ENCODE data around the gene CDH26. TPM values are rescaled to one million over a fixed set of nuclear protein-coding genes. Genes with fewer than 3 reads are reported as not detected.

CDH26 gene
- total and polyA plus RNA-seq, 4 donors = 0.99 to 5.0 (median 1.5) TPM

DNA sequence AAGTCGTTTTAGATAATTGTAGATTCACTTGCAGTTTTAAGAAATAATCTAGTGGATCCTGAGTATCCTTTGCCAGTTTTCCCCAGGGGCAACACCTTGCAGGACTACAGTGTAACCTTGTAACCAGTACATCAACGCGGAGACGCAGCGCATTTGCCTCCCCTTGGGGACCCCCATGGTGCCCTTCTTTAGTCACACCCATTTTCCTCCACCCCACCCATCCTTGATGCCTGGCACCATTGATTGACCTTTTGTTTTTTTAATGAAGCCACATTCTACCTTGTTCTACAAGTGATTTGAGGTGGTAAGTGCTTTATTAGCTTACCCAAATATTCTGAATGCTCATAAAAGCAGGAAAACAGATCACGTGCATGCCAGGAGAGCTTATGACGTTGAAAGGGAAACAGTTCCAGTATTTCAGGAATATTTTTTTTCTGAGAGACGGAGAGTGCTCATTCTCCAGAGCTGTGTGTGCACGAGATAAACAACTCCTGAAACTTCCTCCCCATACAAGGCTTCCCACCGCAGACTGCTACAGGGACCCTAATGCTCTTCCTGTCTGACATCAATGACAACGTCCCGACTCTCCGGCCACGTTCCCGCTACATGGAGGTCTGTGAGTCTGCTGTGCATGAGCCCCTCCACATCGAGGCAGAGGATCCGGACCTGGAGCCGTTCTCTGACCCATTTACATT, 35.7 kb downstream of the CDH26 start:
- H3K27ac ChIP-seq (ENCODE audit: low read depth, low read length) = no peak overlapping the region
- no peaks in the 10 kb centered on the region for H3K27me3 ChIP-seq (ENCODE audit: control insufficient read depth, insufficient read depth, low read length)
- H3K9me3 ChIP-seq (ENCODE audit: control insufficient read depth, insufficient read depth, low read length) = no peaks in the 10 kb centered on the region
- no peaks in the 10 kb centered on the region for H3K36me3 ChIP-seq (ENCODE audit: control insufficient read depth, insufficient read depth, low read length)
- DNase-seq (ENCODE audit: low read depth in 4 of 6, low spot score in 6 of 6) = no peak
- 43% methylated on average over 7 of the region's 18 CpGs for WGBS (ENCODE audit: insufficient coverage)
- H3K4me1 ChIP-seq (ENCODE audit: control insufficient read depth, insufficient read depth, low read length) = no peaks in the 10 kb centered on the region
- H3K4me3 ChIP-seq (ENCODE audit: low read depth, low read length) = no peak overlapping the region

DNA sequence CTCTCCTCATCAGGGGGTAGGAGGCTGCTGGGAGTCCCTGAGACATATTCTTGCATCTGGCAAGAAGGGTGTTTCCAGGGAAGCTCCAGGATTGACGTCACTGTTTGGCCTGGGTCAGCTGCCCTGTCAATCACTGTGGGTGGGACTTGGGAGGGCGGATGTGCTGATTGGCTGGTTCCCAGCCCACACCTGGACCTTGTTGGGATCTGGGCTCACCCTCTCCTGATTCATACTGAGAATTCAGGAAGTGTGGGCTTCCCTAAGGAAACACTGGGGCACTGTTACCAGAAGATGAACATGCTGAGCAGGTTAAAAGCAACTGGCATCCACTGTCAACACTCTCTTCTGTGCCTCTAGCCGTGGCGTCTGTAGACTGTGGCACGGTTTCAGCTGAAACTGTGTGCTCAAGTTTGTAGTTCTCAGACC, 36.5 kb downstream of the CDH26 start:
- H3K4me1 ChIP-seq (ENCODE audit: control insufficient read depth, insufficient read depth, low read length) = no peaks in the 10 kb centered on the region
- H3K9me3 ChIP-seq (ENCODE audit: control insufficient read depth, insufficient read depth, low read length) = no peaks in the 10 kb centered on the region
- H3K27ac ChIP-seq (ENCODE audit: low read depth, low read length) = no peak overlapping the region
- WGBS (ENCODE audit: insufficient coverage) = 62% methylated on average over 2 of the region's 5 CpGs
- H3K4me3 ChIP-seq (ENCODE audit: low read depth, low read length) = no peak overlapping the region
- no peaks in the 10 kb centered on the region for H3K36me3 ChIP-seq (ENCODE audit: control insufficient read depth, insufficient read depth, low read length)
- DNase-seq (ENCODE audit: low read depth in 4 of 6, low spot score in 6 of 6) = no peak
- H3K27me3 ChIP-seq (ENCODE audit: control insufficient read depth, insufficient read depth, low read length) = no peaks in the 10 kb centered on the region

DNA sequence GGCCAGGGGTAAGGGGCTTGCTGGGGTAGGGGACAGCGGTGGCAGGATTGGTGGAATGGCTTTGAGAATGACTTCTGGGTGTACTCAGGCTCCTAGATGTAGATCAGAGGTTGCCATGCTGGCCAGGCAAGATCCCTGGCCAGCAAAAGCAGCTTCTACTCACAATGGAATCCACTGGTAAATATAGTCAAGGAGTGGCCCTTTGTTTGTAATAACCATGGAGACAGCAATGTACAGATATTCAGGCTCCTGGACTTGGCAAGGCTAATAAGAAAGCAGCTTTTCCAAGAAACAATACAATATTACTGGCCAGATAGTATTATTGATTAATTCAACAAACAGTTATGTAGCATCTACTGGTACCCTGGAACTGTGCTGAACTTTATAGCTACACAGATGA, 37.9 kb downstream of the CDH26 start:
- Histone ChIP-seq H3K4me3 (ENCODE audit: low read depth, low read length) (no peak overlapping the region), H3K27ac (ENCODE audit: low read depth, low read length) (no peak overlapping the region), H3K36me3 (ENCODE audit: control insufficient read depth, insufficient read depth, low read length) (no peaks in the 10 kb centered on the region), H3K27me3 (ENCODE audit: control insufficient read depth, insufficient read depth, low read length) (no peaks in the 10 kb centered on the region), H3K9me3 (ENCODE audit: control insufficient read depth, insufficient read depth, low read length) (no peaks in the 10 kb centered on the region), H3K4me1 (ENCODE audit: control insufficient read depth, insufficient read depth, low read length) (no peaks in the 10 kb centered on the region)
- no peak for DNase-seq (ENCODE audit: low read depth in 4 of 6, low spot score in 6 of 6)
- WGBS (ENCODE audit: insufficient coverage) = 100% methylated on average over 1 of the region's 1 CpG

DNA sequence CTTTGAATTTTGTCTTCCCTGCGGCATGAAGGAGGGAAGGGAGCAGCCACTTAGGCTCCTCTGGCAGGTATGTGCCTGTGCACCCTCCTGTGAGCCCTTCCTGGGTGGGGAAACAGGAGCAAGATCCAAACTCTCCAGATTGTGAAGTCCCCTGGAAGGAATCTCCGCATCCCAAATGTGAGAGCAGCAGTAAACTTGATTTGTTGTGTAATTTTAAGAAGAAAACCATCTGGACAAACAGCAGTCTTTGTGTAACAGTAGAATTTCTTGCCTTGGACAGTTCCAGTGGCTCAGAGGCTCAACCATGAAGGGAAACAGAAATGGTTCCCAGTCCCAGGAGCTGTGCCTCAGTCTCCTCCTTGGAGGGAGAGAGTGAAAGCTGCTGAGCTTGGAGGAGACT, 39.7 kb downstream of the CDH26 start:
- H3K4me3 ChIP-seq (ENCODE audit: low read depth, low read length) = no peak overlapping the region
- H3K9me3 ChIP-seq (ENCODE audit: control insufficient read depth, insufficient read depth, low read length) = no peaks in the 10 kb centered on the region
- H3K4me1 ChIP-seq (ENCODE audit: control insufficient read depth, insufficient read depth, low read length) = no peaks in the 10 kb centered on the region
- no peaks in the 10 kb centered on the region for H3K27me3 ChIP-seq (ENCODE audit: control insufficient read depth, insufficient read depth, low read length)
- no peaks in the 10 kb centered on the region for H3K36me3 ChIP-seq (ENCODE audit: control insufficient read depth, insufficient read depth, low read length)
- 87% methylated on average over 2 of the region's 2 CpGs for WGBS (ENCODE audit: insufficient coverage)
- DNase-seq (ENCODE audit: low read depth in 4 of 6, low spot score in 6 of 6) = no peak
- no peak overlapping the region for H3K27ac ChIP-seq (ENCODE audit: low read depth, low read length)

DNA sequence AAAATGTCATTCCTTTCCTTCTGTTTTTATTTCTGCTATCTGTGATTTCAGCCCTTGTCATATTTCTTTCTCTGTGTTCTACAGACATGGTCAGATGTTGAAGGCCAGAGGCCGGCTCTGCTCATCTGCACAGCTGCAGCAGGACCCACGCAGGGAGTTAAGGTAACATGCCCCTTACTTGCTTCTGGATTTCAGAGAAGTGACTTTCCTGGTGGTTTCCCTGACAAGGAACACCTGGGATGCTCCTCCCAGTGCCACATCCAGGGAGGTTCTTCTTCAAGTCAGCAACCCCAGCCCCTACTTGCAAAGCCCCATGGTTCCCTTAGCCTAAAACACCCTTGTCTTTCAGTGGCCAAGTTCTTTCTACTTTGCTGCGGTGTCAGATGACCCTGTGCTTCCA, 41.3 kb downstream of the CDH26 start:
- H3K36me3 ChIP-seq (ENCODE audit: control insufficient read depth, insufficient read depth, low read length) = no peaks in the 10 kb centered on the region
- no peaks in the 10 kb centered on the region for H3K27me3 ChIP-seq (ENCODE audit: control insufficient read depth, insufficient read depth, low read length)
- H3K27ac ChIP-seq (ENCODE audit: low read depth, low read length) = no peak overlapping the region
- no peak overlapping the region for H3K4me3 ChIP-seq (ENCODE audit: low read depth, low read length)
- DNase-seq (ENCODE audit: low read depth in 4 of 6, low spot score in 6 of 6) = no peak
- no peaks in the 10 kb centered on the region for H3K9me3 ChIP-seq (ENCODE audit: control insufficient read depth, insufficient read depth, low read length)
- 85% methylated on average over 3 of the region's 3 CpGs for WGBS (ENCODE audit: insufficient coverage)
- no peaks in the 10 kb centered on the region for H3K4me1 ChIP-seq (ENCODE audit: control insufficient read depth, insufficient read depth, low read length)

DNA sequence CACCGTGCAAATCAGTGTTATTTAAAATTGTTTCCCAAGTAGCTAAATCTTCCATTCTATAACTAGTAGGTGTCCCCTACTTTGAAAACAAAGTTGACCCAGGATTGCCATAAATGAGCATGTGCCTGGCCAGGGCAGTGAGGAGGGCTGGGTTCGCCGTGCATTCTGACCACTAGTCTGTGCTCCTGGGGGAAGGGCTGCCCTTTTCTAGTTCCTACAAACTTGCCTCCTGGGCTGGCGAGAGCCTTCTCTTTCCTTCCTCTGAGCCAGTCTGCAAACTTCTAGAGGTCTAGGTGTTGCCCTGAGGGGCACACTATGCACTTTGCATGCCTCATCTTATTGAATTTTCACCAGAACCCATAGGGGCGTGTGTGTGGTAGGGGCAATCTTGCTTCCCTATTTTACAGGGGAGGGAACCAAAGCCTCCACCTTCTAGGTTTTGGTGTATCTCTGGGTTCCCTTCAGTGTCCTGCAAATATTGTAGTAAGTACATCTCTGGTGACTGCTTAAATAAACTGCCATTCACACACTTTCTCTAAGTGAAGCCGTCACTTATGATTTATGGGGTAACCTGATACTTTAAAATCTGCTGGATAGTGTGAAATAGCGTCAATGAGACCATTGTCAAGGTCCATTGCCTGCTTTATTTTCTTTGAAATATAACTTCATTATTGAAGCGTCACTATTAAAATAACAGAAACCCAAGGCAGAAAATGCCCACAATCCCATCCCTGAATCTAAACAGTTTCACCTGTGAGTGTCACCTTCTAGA, 42.2 kb downstream of the CDH26 start:
- Histone ChIP-seq H3K9me3 (ENCODE audit: control insufficient read depth, insufficient read depth, low read length) (no peaks in the 10 kb centered on the region), H3K4me3 (ENCODE audit: low read depth, low read length) (no peak overlapping the region), H3K27ac (ENCODE audit: low read depth, low read length) (no peak overlapping the region), H3K36me3 (ENCODE audit: control insufficient read depth, insufficient read depth, low read length) (no peaks in the 10 kb centered on the region), H3K27me3 (ENCODE audit: control insufficient read depth, insufficient read depth, low read length) (no peaks in the 10 kb centered on the region), H3K4me1 (ENCODE audit: control insufficient read depth, insufficient read depth, low read length) (no peaks in the 10 kb centered on the region)
- no peak for DNase-seq (ENCODE audit: low read depth in 4 of 6, low spot score in 6 of 6)
- 80% methylated on average over 4 of the region's 8 CpGs for WGBS (ENCODE audit: insufficient coverage)

DNA sequence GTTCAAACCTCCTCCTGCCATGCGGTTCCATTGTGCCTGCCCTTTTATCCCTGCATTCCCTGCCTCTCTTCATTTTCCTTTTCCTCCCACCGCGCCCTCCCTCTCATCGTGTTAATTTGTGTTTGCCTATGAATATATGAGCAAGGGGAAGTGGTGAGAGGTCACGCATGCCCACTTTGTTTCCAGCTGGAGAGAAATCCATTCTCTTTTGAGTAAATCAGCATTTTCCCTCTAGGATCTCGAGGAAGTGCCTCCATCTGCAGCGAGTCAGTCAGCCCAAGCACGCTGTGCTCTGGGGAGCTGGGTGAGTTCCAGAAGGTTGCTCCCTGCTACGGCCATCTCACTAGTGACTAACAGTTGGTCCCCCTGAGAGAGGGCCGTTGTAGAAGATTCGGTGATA, 42.9 kb downstream of the CDH26 start:
- no peak overlapping the region for H3K27ac ChIP-seq (ENCODE audit: low read depth, low read length)
- H3K9me3 ChIP-seq (ENCODE audit: control insufficient read depth, insufficient read depth, low read length) = no peaks in the 10 kb centered on the region
- WGBS (ENCODE audit: insufficient coverage) = 69% methylated on average over 3 of the region's 11 CpGs
- no peaks in the 10 kb centered on the region for H3K36me3 ChIP-seq (ENCODE audit: control insufficient read depth, insufficient read depth, low read length)
- H3K4me3 ChIP-seq (ENCODE audit: low read depth, low read length) = no peak overlapping the region
- no peaks in the 10 kb centered on the region for H3K27me3 ChIP-seq (ENCODE audit: control insufficient read depth, insufficient read depth, low read length)
- H3K4me1 ChIP-seq (ENCODE audit: control insufficient read depth, insufficient read depth, low read length) = no peaks in the 10 kb centered on the region
- no peak for DNase-seq (ENCODE audit: low read depth in 4 of 6, low spot score in 6 of 6)

DNA sequence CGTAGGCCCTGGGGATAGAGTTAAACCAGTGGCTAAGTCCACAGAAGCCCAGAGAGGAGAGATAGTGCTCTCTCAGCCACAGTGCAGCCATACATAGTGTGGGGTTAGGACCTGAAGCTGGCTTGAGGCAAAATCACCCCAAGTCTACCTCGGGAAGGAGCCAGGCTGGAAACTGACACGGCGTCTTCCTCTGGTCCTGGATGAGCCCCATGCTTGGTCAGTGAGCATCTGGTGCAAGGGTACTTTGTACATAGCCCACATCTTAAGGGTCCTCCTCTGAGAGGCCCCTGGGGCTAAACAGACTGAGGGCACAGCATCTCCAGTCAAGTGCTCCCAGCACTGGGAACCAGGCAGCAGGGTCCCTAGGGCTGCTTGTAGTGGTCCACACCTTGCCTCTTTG, 45.6 kb downstream of the CDH26 start:
- H3K36me3 ChIP-seq (ENCODE audit: control insufficient read depth, insufficient read depth, low read length) = no peaks in the 10 kb centered on the region
- WGBS (ENCODE audit: insufficient coverage) = 95% methylated on average over 3 of the region's 4 CpGs
- no peak overlapping the region for H3K27ac ChIP-seq (ENCODE audit: low read depth, low read length)
- H3K4me1 ChIP-seq (ENCODE audit: control insufficient read depth, insufficient read depth, low read length) = peaks cover 3% of the 10 kb centered on the region
- no peaks in the 10 kb centered on the region for H3K9me3 ChIP-seq (ENCODE audit: control insufficient read depth, insufficient read depth, low read length)
- no peak for DNase-seq (ENCODE audit: low read depth in 4 of 6, low spot score in 6 of 6)
- no peaks in the 10 kb centered on the region for H3K27me3 ChIP-seq (ENCODE audit: control insufficient read depth, insufficient read depth, low read length)
- no peak overlapping the region for H3K4me3 ChIP-seq (ENCODE audit: low read depth, low read length)

DNA sequence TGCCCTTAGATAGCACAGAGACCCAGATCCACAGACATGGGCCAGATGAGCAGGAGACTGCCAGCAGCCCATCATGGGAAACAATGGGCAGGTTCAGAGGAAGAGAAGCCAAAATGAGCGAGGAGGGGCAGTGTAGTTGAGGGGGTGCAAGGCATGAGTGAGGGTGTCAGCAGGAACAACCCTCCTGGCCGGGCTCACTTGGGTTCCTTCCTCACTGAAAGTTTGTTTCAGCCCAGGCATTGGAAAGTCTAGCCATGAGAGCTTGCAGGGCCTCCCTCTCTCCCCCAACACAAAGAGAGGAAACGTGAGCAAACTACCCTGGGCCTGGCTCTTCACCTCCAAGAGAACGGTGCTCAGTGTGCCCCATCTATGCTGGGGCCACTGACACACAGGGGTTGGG, 48.0 kb downstream of the CDH26 start:
- peaks cover 3% of the 10 kb centered on the region for H3K4me1 ChIP-seq (ENCODE audit: control insufficient read depth, insufficient read depth, low read length)
- H3K27ac ChIP-seq (ENCODE audit: low read depth, low read length) = no peak overlapping the region
- no peaks in the 10 kb centered on the region for H3K9me3 ChIP-seq (ENCODE audit: control insufficient read depth, insufficient read depth, low read length)
- no peaks in the 10 kb centered on the region for H3K36me3 ChIP-seq (ENCODE audit: control insufficient read depth, insufficient read depth, low read length)
- no peak for DNase-seq (ENCODE audit: low read depth in 4 of 6, low spot score in 6 of 6)
- WGBS (ENCODE audit: insufficient coverage) = 82% methylated on average over 3 of the region's 4 CpGs
- H3K4me3 ChIP-seq (ENCODE audit: low read depth, low read length) = no peak overlapping the region
- no peaks in the 10 kb centered on the region for H3K27me3 ChIP-seq (ENCODE audit: control insufficient read depth, insufficient read depth, low read length)

DNA sequence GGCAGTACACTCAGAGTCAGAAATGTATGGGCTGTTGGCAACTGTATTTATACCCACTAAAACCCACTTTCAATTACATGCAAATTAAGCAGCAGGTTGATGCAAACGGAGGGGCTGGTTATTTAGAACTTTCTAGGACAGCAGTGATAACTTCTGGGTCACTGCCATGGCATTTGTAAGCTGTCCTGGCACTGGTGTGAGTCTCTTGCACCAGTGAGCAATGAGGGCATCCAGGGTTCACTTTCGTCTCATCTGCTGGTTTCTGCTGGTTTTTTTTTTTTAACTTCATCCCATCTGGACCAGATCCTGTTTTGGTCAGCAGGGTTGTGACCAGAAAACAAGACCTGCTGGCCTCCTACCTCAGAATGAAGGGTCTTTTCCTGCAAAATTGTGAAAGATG, 49.2 kb downstream of the CDH26 start:
- Histone ChIP-seq H3K27ac (ENCODE audit: low read depth, low read length) (no peak overlapping the region), H3K9me3 (ENCODE audit: control insufficient read depth, insufficient read depth, low read length) (no peaks in the 10 kb centered on the region), H3K36me3 (ENCODE audit: control insufficient read depth, insufficient read depth, low read length) (no peaks in the 10 kb centered on the region), H3K4me1 (ENCODE audit: control insufficient read depth, insufficient read depth, low read length) (peaks cover 3% of the 10 kb centered on the region), H3K27me3 (ENCODE audit: control insufficient read depth, insufficient read depth, low read length) (no peaks in the 10 kb centered on the region), H3K4me3 (ENCODE audit: low read depth, low read length) (no peak overlapping the region)
- 17% methylated on average over 1 of the region's 2 CpGs for WGBS (ENCODE audit: insufficient coverage)
- DNase-seq (ENCODE audit: low read depth in 4 of 6, low spot score in 6 of 6) = no peak

Measured in spinal cord (tissue), 10 donors.